HFFc6 (cell line): ENCODE results near the gene CSTA. TPM values are rescaled to one million over a fixed set of nuclear protein-coding genes. Genes with fewer than 3 reads are reported as not detected.

ENCODE experiments used
- DNase-seq: peaks from one replicate; pipeline ENCODE4 v3.0.0-alpha.2; 2018
- H3K27ac Mint-ChIP-seq: 2 replicates; pipeline ENCODE4 v1.8.0; 2020; ENCODE audit warnings: mild to moderate bottlenecking, mixed read lengths
- H3K27me3 Mint-ChIP-seq: 2 replicates; pipeline ENCODE4 v1.8.0; 2021; ENCODE audit warnings: mild to moderate bottlenecking, moderate library complexity, mixed read lengths; ENCODE audit not compliant: insufficient read depth
- H3K36me3 Mint-ChIP-seq: 2 replicates; pipeline ENCODE4 v1.8.0; 2021; ENCODE audit warnings: low read depth, mixed read lengths
- H3K4me1 Mint-ChIP-seq: 2 replicates; pipeline ENCODE4 v1.8.0; 2020; ENCODE audit warnings: low read depth, mixed read lengths
- H3K4me3 Mint-ChIP-seq: 2 replicates; pipeline ENCODE4 v1.8.0; 2020; ENCODE audit warnings: mild to moderate bottlenecking, moderate library complexity, mixed read lengths
- H3K9me3 Mint-ChIP-seq: 2 replicates; pipeline ENCODE4 v1.8.0; 2020; ENCODE audit warnings: mild to moderate bottlenecking, mixed read lengths
- total RNA-seq, 6 experiments: library from RNA; stranded (reverse); fragmentation: NEBNext Ultra II Directional; extraction: Animal tissue kit (Norgen Biotek cat#: 25700); gene quantifications; 2 replicates in 1 of 6; 3 replicates in 5 of 6; pipeline ENCODE4 v1.2.3, GENCODE V29; 2021
- TF ChIP-seq, protein P1 (sequence below): fragments of 200-600 bp; sonication (generic); IDR thresholded peaks from 2 replicates; pipeline ENCODE4 v1.5.0; 2021; ENCODE audit warnings: antibody characterized with exemption, mild to moderate bottlenecking

The CSTA gene
- total RNA-seq, 6 experiments from 2014 or later: 0.29 to 0.88 (median 0.49) TPM

DNA sequence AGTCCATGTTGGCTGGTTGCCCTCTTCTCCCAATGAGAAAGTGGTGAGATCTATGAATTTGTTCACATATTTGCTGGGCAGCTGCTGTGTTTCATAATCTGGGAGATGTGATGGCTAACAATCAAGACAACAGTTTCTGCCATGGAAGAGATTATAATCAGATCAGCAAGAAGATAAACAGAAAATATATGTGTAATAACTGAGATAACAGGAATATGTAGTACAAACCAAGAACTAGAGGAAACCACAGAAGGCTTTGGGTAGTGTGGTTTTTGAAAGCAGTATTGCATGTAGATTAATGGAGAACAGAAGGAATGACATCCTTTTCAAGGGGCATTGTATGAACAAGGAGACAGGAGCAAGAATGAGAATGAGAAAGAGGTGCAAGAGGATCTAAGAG is 12.2 kb upstream of the CSTA start:
- no peaks in the 10 kb centered on the region for H3K4me1 Mint-ChIP-seq
- no peak overlapping the region for H3K4me3 Mint-ChIP-seq
- H3K27me3 Mint-ChIP-seq: peaks cover 14% of the 10 kb centered on the region
- DNase-seq: no peak
- no peaks in the 10 kb centered on the region for H3K9me3 Mint-ChIP-seq
- no peaks in the 10 kb centered on the region for H3K36me3 Mint-ChIP-seq
- TF ChIP-seq, protein P1, sequence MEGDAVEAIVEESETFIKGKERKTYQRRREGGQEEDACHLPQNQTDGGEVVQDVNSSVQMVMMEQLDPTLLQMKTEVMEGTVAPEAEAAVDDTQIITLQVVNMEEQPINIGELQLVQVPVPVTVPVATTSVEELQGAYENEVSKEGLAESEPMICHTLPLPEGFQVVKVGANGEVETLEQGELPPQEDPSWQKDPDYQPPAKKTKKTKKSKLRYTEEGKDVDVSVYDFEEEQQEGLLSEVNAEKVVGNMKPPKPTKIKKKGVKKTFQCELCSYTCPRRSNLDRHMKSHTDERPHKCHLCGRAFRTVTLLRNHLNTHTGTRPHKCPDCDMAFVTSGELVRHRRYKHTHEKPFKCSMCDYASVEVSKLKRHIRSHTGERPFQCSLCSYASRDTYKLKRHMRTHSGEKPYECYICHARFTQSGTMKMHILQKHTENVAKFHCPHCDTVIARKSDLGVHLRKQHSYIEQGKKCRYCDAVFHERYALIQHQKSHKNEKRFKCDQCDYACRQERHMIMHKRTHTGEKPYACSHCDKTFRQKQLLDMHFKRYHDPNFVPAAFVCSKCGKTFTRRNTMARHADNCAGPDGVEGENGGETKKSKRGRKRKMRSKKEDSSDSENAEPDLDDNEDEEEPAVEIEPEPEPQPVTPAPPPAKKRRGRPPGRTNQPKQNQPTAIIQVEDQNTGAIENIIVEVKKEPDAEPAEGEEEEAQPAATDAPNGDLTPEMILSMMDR: no peak
- no peak overlapping the region for H3K27ac Mint-ChIP-seq

DNA sequence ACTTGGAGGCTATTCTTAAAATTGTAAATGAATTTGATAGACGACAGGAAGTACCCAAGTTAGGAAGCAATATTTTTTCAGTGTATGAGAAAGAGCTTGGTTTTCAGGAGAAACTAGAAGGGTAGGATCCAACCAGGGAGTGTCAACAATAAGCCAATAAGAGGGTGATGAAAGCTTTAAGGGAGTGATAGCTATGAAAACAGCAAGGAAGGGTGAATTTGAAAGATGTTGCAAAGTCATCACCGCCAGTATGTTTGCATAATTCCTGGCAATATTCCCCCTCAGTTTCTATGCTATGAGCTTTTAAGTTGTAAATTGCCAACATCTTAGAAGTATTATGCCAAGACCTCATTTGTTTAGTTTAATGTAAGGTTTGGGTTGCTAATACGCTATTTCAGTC is 11.8 kb upstream of the CSTA start:
- Mint-ChIP-seq H3K9me3 (no peaks in the 10 kb centered on the region), H3K27ac (no peak overlapping the region), H3K4me3 (no peak overlapping the region), H3K36me3 (no peaks in the 10 kb centered on the region), H3K27me3 (peaks cover 14% of the 10 kb centered on the region), H3K4me1 (no peaks in the 10 kb centered on the region)
- TF ChIP-seq, protein P1: no peak
- DNase-seq: no peak

DNA sequence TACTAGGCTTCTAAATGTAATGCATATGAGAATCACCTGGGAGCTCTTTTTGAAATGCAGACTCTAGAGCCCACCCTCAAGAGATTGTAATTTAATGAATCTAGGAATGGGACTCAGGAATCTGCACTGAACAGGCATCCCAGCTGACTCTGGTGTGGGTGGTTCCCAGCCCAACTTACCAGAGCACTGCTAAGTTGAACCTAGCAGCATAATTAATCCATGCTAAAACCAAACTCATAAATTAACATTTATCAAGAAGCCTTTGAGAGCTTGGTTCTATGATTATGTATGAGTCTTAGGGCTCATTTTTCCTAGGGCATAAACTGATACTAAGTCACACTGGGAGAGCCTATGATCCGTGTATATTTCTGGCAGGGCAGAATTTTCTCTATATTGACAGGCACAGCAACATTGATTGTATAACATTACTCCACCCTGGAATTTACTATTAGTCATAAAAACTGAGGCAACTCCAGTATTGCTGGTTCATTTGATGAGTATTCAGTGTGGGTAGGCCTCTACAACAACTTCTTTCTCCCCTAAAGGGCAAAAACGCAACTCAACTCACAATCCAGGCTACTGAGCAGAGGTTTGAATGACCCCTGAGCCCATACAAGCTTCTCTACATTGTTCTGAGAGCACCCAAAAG is 10.7 kb upstream of the CSTA start:
- no peak overlapping the region for H3K27ac Mint-ChIP-seq
- H3K27me3 Mint-ChIP-seq: peaks cover 13% of the 10 kb centered on the region
- H3K4me3 Mint-ChIP-seq: no peak overlapping the region
- no peaks in the 10 kb centered on the region for H3K36me3 Mint-ChIP-seq
- no peaks in the 10 kb centered on the region for H3K4me1 Mint-ChIP-seq
- TF ChIP-seq, protein P1: no peak
- no peaks in the 10 kb centered on the region for H3K9me3 Mint-ChIP-seq
- DNase-seq: no peak

DNA sequence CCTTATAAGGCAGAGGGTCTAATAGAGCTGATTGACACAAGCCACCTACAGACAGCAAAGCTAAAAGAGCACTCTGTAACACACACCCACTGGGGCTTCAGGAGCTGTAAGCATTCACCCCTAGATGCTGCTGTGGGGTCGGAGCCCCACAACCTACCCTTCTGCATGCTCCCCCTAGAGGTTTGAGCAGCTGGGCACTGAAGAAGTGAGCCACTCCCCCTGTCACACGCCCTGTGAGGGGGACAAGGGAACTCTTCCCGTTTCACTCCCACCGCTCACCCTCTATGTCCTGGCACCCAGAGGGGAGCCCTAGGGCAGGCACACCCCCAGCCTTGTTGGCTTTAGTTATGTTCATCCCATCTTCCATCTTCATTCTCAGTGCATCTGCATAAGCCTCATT is 9.4 kb upstream of the CSTA start:
- no peak overlapping the region for H3K4me3 Mint-ChIP-seq

DNA sequence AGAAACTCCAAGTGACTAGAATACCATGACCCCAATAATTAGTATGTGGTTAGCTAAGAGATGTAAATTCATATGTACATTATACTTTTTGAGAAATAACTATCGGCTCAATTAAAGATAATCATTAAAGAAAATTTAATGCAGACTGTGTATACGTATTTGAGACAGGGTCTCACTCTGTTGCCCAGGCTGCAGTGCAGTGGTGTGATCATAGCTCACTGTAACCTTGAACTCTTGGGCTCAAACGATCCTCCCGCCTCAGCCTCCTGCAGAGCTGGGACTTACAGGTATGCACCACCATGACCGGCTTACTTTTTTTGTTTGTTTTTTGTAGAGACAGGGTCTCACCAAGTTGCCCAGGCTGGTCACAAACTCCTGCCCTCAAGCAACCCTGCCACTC is 8.7 kb upstream of the CSTA start:
- no peak overlapping the region for H3K4me3 Mint-ChIP-seq
- TF ChIP-seq, protein P1: no peak
- H3K27me3 Mint-ChIP-seq: peaks cover 8% of the 10 kb centered on the region
- H3K4me1 Mint-ChIP-seq: no peaks in the 10 kb centered on the region
- DNase-seq: no peak
- H3K27ac Mint-ChIP-seq: no peak overlapping the region
- no peaks in the 10 kb centered on the region for H3K9me3 Mint-ChIP-seq
- no peaks in the 10 kb centered on the region for H3K36me3 Mint-ChIP-seq

More for the DNA sequence above, 9.4 kb upstream of the CSTA start:
- peaks cover 13% of the 10 kb centered on the region for H3K27me3 Mint-ChIP-seq
- H3K27ac Mint-ChIP-seq: no peak overlapping the region
- DNase-seq: no peak
- no peaks in the 10 kb centered on the region for H3K4me1 Mint-ChIP-seq
- no peaks in the 10 kb centered on the region for H3K36me3 Mint-ChIP-seq
- no peaks in the 10 kb centered on the region for H3K9me3 Mint-ChIP-seq
- TF ChIP-seq, protein P1: no peak
